Measurements from ENCODE around the gene KRT6A.
"Not testable (repeated sequence)": the region's sequence is repeated elsewhere in the genome, so short reads cannot be mapped to it uniquely, and the experiment has no call there.

KRT6A gene

DNA sequence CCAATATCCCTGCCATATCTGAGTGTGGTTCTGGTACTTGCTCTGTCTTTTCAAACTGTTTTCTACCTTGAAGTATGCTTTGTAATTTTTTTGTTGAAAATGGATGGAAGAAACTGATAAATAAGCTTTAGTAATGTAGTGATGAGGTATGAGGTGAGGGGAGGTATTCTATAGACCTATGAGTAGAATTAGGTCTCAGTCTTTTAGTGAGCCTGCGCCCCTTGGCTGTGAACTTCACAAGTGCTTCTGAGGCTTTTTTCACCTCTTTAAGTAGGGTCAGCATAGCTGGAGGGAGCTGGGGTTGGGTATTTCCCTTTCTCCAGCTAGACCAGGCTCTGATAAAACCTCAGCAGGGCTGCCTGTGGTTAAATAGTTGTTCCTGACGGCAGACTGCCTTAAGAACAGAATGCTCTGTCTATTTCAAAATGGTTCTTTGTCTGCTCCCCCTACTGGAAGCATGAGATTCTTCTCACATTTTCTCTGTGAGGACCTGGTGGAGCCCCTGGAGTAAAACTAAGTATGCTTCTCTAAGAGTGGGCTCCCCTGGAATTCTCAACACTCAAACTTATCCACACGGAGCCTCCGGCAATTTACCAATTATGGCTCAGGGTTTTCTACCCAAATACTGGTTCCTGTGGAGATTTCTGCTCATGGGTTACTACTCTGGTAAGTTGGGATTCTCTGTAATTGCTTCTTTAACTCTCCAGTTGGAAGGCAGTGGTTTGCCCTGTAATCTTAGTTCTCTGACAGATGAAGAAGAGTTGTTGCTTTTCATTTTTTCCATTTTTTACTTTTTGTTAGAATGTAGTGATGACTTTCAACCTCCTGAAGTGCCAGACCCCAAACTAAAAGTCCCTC lies 14.0 kb upstream of the KRT6A start:
- peak; percentile 72 for TF ChIP-seq CTCF (IDR thresholded peaks at IDR 0.05; ENCODE audit: low read depth, low read length, missing control alignments)
- H3K4me3 ChIP-seq (ENCODE audit: low read depth, low read length), result no peak overlapping the region
- in situ Hi-C loops (cut with HindIII; ENCODE audit: low sequenced_read_pairs), result no loop called here
- DNase-seq (ENCODE audit: low read depth), result peak; percentile 73

GRCh38 chr12:52502877-52503276 lies 9.8 kb upstream of the KRT6A start:
- no peak for DNase-seq (ENCODE audit: low read depth)
- TF ChIP-seq CTCF (IDR thresholded peaks at IDR 0.05; ENCODE audit: low read depth, low read length, missing control alignments), result no peak
- in situ Hi-C loops (cut with HindIII; ENCODE audit: low sequenced_read_pairs), result no loop called here
- H3K4me3 ChIP-seq (ENCODE audit: low read depth, low read length), result no peak overlapping the region

- no peak for DNase-seq (ENCODE audit: low read depth)
- no peak overlapping the region for H3K4me3 ChIP-seq (ENCODE audit: low read depth, low read length)
- in situ Hi-C loops (cut with HindIII; ENCODE audit: low sequenced_read_pairs), result no loop called here
- TF ChIP-seq CTCF (IDR thresholded peaks at IDR 0.05; ENCODE audit: low read depth, low read length, missing control alignments), result no peak
Measured at GRCh38 chr12:52501490-52501889, 8.4 kb upstream of the KRT6A start.

GRCh38 chr12:52500574-52500973 lies 7.5 kb upstream of the KRT6A start:
- DNase-seq (ENCODE audit: low read depth); in situ Hi-C loops (cut with HindIII; ENCODE audit: low sequenced_read_pairs); H3K4me3 ChIP-seq (ENCODE audit: low read depth, low read length): not testable (repeated sequence)

DNA sequence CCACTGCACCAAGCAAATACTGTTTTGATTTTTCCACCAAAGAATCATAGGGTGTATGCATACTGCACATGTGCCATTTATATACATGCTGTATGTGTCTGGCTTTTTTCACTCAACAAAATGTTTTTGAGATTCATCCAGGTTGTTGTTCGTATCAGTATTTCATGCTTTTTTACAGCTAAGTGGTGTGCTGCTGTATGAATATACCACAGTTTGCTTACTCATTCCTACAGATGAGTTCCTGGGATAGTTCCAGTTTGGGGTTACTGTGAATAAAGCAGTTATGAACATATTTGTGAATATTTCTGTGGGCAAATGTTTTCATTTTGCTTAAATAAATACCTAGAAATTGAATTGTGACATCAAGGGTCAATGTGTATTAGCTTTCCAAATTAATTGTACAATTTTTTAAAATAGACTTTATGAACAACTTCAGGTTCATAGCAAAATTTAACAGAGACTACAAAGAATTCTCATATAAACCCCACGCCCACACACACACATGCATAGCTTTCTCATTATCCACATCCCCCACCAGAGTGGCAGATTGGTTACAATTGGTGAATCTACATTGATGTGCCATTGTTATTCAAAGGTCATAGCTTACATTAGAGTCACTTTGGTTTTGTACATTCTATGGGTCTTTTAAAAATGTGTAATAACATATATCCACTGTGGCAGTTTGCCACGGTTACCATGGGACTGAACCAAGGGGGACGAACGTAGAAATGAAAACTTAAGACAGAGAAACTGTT lies 6.9 kb upstream of the KRT6A start:
- in situ Hi-C loops (cut with HindIII; ENCODE audit: low sequenced_read_pairs), result no loop called here
- no peak overlapping the region for H3K4me3 ChIP-seq (ENCODE audit: low read depth, low read length)
- TF ChIP-seq CTCF (IDR thresholded peaks at IDR 0.05; ENCODE audit: low read depth, low read length, missing control alignments), result no peak
- no peak for DNase-seq (ENCODE audit: low read depth)

GRCh38 chr12:52498946-52499345 lies 5.9 kb upstream of the KRT6A start:
- no peak overlapping the region for H3K4me3 ChIP-seq (ENCODE audit: low read depth, low read length)
- TF ChIP-seq CTCF (IDR thresholded peaks at IDR 0.05; ENCODE audit: low read depth, low read length, missing control alignments), result no peak
- no peak for DNase-seq (ENCODE audit: low read depth)
- in situ Hi-C loops (cut with HindIII; ENCODE audit: low sequenced_read_pairs), result no loop called here

GRCh38 chr12:52497975-52498374 lies 4.9 kb upstream of the KRT6A start:
- in situ Hi-C loops (cut with HindIII; ENCODE audit: low sequenced_read_pairs), result no loop called here
- no peak for TF ChIP-seq CTCF (IDR thresholded peaks at IDR 0.05; ENCODE audit: low read depth, low read length, missing control alignments)
- no peak overlapping the region for H3K4me3 ChIP-seq (ENCODE audit: low read depth, low read length)
- no peak for DNase-seq (ENCODE audit: low read depth)
